NCI-H2029 (cell line): ENCODE measurements around the gene GHR.

Experiments
- DNase-seq: peaks from one replicate; lab custom pipeline; 2025; lab: John Stamatoyannopoulos, UW

Gene GHR

DNA sequence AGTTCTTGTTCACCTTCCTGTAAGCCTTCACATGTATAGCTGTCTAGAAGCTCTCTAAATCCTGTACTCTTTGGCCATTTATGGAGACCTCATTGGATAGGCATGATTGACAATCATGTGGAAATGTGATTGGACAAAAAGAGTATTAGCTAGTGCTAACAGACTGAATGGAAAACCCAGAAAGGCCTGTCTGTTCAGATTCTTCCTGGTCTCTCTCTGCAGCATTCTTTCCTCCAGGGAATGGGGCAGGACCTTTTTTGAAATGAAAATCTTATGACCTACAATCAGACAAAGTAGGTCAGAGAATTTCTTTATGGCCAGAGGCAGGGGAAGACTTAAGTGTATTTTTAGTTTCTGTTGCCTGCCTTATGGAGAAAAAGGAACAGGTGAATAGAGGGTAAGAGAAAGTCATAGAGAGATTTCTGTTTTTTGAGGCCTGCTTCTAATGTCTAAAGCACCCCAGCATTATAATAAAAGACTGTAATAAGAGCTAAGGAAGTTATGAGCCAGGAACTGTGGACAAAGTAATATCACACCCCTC is 181.0 kb downstream of the GHR start:
- DNase-seq: no peak

DNA sequence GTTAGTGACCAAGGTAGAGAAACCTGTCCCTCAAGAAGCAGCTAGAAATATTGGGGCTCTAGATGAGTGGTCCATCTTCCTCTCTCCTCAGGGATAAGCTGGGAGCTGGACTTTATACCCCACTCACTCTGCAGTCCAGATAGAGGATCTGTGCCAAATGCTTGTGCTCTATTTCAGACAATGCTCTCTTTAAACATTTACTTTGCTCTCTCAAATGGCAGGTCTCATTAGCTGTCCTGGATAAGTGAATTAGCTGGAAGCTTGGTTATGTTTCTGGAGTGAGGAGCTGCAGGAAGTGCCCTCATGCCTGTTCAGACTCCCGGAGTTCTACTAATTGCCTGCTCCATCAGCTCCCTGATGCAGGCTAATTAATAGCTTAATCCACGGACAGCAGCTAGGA is 182.3 kb downstream of the GHR start:
- no peak for DNase-seq

GRCh38 chr5:42606464-42606869 is 183.2 kb downstream of the GHR start:
- no peak for DNase-seq

DNA sequence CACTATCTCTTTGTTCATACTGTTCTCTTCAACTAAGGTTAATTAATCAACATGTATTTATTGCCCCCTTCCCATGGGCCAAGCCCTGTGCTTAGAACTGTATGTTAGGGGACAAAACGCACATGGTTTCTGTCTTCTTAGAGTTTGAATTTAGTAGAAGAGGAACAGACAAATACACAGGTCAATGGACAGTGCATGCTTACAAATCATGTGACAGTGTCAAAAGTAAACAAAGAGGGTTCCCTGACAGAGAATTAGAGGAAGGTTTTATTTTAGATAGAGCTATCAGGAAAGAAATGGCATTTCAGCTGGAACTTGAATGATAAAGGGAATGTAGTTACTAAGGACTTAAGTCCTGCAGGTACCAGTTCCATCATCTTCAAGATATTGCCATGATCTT is 188.2 kb downstream of the GHR start:
- DNase-seq: no peak

DNA sequence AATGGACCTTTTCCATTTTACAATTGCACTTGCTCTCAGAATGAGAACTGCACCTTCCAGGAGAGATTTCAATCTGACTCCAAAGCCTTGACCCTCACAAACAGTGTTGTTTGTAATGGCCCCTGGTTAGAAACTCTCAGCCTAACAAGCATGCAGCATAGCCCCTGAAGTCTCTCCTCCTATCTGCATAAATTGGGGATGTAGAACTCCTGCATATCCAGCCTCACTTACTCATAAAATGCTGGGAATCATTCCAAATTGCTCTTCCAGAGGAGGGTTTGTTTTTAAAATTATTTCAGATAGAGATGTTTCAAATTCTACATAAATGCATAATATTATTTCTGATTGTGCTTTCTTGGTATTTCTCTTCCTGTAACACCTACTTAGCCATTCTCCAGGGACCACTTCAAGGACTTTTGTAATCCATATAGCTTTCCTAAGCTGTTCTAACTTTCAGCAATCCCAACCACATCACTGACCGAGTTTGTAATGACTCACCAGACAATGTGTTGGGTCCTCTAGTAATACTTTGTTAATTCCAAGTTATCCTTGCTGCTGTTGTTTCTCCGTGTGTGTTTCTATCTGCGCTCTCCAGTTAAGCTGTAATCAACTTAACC is 189.6 kb downstream of the GHR start:
- DNase-seq: no peak

GRCh38 chr5:42614509-42614908 is 191.3 kb downstream of the GHR start:
- DNase-seq: no peak

- DNase-seq: no peak
Measured at GRCh38 chr5:42620579-42621216, 197.5 kb downstream of the GHR start.

DNA sequence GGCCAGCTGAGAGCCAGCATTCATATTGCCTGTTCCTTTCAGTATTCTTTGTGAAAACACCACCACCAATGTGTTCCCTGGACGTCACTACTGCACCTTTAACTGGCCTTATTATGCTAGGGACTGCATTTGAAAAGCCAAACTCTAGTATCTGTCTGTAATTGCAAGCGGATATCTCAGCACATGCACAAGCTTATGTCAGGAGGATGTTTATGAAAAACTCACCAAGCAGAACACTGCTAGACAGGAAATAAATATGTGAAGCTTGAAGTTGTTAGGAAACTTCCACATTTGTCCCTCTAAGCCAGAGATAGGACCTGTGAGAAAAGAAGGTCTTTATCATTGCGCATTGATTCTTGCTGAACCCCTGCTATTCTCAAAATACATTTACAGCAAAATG is 198.0 kb downstream of the GHR start:
- DNase-seq: no peak

DNA sequence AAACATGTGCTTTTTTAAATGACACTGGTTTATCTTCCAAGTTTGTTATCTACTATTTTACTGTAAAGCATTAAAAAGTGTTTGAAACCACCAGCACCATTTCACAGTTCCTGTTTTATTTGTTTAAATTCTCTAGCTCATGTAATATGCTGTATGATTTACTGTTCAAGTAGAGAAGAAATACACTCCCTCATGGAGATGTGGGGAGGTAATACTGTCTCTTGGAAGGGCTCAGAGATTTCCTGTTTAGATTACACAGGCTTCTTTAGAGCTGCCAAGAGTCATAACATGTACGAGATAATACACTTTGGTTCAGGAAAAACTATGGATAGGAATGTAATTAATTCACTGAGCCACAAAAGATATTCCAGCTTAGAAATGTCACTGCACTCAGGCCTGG is 198.4 kb downstream of the GHR start:
- no peak for DNase-seq

- DNase-seq: no peak
Measured at GRCh38 chr5:42624912-42625311, 201.7 kb downstream of the GHR start.

GRCh38 chr5:42626462-42626861 is 203.2 kb downstream of the GHR start:
- DNase-seq: no peak

DNA sequence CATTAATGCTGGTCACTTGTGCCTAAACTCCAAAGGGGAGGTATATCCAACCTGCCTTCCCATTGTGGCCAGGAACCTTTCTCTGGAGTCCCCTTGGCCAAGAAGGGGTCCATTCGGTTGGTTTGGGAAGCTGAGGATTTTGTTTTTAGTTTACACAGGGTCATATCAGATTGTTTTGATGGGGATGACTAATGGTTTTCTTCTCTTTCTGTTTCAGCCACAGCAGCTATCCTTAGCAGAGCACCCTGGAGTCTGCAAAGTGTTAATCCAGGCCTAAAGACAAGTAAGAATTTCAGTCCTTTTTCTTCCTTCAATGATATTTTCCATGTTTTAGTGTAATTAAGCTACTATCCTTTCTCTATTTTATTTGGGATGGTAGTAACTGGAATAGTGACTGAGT is 205.6 kb downstream of the GHR start:
- DNase-seq: no peak

- DNase-seq: no peak
Measured at GRCh38 chr5:42629284-42629683, 206.0 kb downstream of the GHR start.

DNA sequence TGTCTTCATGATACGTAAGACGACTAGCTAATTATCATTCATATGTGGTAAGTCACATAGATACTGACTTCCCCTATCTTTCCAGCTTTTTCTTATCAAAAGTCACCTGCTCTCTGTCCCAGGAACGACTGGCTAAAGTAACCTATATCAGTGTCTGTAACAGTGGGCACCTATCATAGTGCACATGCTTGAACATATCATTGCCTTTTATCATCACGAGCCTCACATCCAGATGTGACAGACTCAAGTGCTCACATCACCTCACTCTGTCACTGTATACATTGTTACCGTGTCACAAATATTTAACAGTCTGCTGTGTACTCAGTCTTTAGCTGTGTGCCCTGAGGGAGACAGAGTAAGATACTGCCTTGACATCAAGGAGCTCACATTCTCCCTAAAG is 208.0 kb downstream of the GHR start:
- no peak for DNase-seq

- no peak for DNase-seq
Measured at GRCh38 chr5:42632354-42632900, 209.2 kb downstream of the GHR start.

GRCh38 chr5:42634575-42634974 is 211.3 kb downstream of the GHR start:
- no peak for DNase-seq

DNA sequence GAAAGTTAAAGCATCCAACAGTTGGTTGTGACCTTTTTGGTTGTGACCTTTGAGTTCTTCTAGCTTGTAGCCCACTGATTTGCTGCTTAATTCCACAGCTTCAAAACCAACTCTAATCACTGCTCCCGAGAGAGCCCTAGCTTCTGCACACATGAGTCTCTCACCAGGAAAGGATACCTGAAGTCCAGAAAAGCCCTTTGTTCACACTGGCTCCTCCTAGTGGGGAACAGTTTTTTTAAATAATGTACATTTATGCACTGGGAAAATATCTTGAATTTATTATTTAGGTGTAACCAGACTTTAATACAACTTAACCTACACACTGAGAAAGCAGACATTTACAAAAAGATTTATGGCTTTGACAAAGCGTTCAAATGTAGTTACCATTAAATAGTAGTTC is 213.2 kb downstream of the GHR start:
- DNase-seq: no peak

DNA sequence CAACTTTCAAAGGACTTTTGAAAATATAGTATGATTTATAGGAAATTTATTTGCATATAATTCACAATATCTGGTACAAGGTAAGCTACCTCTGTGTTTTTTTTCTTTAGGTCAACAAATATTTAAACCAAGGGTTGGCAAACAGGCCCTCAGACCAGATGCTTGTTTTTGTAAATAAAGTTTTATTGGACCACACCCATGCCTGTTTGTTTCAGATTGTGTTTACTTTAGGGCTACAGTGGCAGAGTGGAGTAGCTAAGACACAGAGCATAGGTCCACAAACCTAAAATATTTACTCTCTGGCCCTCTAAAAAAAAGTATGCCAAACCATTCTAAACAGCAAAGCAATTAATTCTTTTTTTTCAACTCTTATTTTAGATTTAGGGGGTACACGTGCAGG is 213.7 kb downstream of the GHR start:
- DNase-seq: no peak

DNA sequence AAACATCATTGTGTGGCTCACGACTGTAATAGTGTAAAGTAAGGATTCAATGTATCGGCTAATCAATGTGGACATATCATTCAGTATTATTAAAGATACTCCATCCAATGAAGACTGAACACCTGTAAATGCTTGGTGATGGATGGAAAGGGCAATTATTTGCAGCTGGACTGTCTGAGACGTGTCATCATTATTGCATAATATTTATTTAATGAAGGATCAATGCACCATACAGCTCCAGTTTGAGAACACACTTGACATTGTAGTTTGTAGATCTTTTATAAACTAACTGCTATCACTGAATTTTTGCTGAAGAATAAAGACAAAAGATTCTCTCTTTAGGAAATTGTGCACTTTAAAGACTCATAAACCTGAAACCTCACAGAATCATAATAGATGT is 215.7 kb downstream of the GHR start:
- no peak for DNase-seq

- no peak for DNase-seq
Measured at GRCh38 chr5:42640835-42641234, 217.6 kb downstream of the GHR start.

- no peak for DNase-seq
Measured at GRCh38 chr5:42641336-42642005, 218.2 kb downstream of the GHR start.

GRCh38 chr5:42642006-42642405 is 218.8 kb downstream of the GHR start:
- DNase-seq: no peak

DNA sequence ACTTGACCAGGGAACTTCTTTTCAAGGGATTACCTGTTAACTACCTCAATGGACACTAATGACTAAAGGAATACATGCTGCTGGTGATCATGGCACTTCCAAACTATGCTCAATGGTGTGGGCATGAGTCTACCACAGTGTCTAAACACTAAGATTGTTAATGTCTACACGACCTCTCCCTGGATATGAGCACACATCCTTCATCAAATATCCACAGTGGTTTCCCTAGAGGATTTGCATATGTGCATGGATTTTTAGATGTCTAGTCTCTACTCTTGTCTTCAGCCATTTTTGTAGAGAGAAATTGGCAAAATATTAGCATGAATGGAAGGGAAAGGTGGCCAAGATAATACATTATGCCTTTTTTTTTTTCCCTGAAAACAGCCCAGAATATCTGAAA is 220.1 kb downstream of the GHR start:
- DNase-seq: no peak
